ENCODE data around the gene ICAM1.
"Not testable (repeated sequence)": the region's sequence is repeated elsewhere in the genome, so short reads cannot be mapped to it uniquely, and the experiment has no call there.

The ICAM1 gene

DNA sequence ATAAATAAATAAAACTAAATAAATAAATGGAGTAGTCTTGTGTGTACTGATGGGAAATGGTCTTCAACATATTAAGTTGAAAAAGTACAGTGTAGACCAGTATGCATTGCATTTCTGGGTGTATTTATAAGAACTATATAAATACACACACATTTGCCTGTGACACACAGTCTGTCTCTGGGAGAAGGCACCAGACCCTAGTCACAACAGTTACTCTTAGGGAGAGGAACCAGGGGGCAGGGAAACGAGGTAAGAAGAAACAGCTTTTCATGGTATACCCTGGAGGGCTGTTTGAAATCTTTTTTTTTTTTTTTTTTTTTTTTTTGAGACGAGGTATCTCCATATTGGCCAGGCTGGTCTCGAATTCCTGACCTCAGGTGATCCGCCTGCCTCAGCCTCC, 37.0 kb upstream of the ICAM1 start:
- peaks cover 10% of the 10 kb centered on the region for H3K79me1 ChIP-seq (ENCODE audit: low read length)
- H3K18ac ChIP-seq (ENCODE audit: low read length), result no peak overlapping the region
- no peak overlapping the region for H2AFZ ChIP-seq (ENCODE audit: insufficient read depth, low read length, poor library complexity)
- no peaks in the 10 kb centered on the region for H3K27me3 ChIP-seq (ENCODE audit: insufficient read depth, low read length)
- H3K9ac ChIP-seq (ENCODE audit: low read length), result no peak overlapping the region
- no peak overlapping the region for H4K91ac ChIP-seq (ENCODE audit: low read depth, low read length)
- no peak overlapping the region for H4K8ac ChIP-seq (ENCODE audit: low read depth, low read length)
- peaks cover 11 to 13% of the 10 kb centered on the region in 2 experiments for H3K4me1 ChIP-seq (ENCODE audit: control insufficient read depth in 1 of 2, insufficient read depth in 2 of 2, low read length in 2 of 2)
- no peak overlapping the region for H3K4ac ChIP-seq (ENCODE audit: low read depth, low read length)
- no CpG with 5 or more reads among the region's 4 CpGs for WGBS (ENCODE audit: extremely low coverage, insufficient coverage, insufficient read length)
- no peak overlapping the region for H3K4me2 ChIP-seq (ENCODE audit: low read length)
- no peak overlapping the region for H2BK120ac ChIP-seq (ENCODE audit: insufficient read depth, low read length, poor library complexity)
- H3K79me2 ChIP-seq (ENCODE audit: control insufficient read depth, insufficient read depth, low read length, poor library complexity), result peaks cover 10% of the 10 kb centered on the region
- no peak overlapping the region for H2BK5ac ChIP-seq (ENCODE audit: low read depth, low read length, poor library complexity)
- no peak overlapping the region for H3K27ac ChIP-seq (ENCODE audit: low read depth, low read length)
- no peak overlapping the region for H3K4me3 ChIP-seq (ENCODE audit: low read depth, low read length)
- no peak for DNase-seq
- H2AK5ac ChIP-seq (ENCODE audit: low read length), result no peak overlapping the region
- no peak overlapping the region for H4K12ac ChIP-seq (ENCODE audit: low read depth, low read length)
- no peak overlapping the region for H2BK12ac ChIP-seq (ENCODE audit: low read length)
- no peak overlapping the region for H3K23ac ChIP-seq (ENCODE audit: low read length)
- no peaks in the 10 kb centered on the region for H3K9me3 ChIP-seq (ENCODE audit: insufficient read depth, low read depth, low read length)
- H3K36me3 ChIP-seq (ENCODE audit: control insufficient read depth in 1 of 2, insufficient read depth in 2 of 2, low read length in 2 of 2), result no peaks in the 10 kb centered on the region
- no peak overlapping the region for H3K14ac ChIP-seq (ENCODE audit: low read length)

DNA sequence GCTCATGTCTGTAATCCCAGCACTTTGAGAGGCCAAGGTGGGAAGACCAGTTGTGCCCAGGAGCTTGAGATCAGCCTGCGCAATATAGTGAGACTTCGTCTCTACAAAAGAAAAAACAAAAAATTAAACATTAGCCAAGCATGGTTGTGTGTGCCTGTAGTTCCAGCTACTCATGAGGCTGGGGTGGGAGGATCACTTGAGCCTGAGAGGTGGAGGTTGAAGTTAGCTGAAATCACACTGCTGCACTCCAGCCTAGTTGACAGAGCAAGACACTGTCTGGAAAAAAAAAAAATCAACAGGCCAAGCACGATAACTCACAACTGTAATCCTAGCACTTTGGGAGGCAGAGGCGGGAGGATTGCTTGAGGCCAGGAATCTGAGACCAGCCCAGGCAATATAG, 35.9 kb upstream of the ICAM1 start:
- Histone ChIP-seq H3K79me2 (ENCODE audit: control insufficient read depth, insufficient read depth, low read length, poor library complexity) (peaks cover 10% of the 10 kb centered on the region), H2BK12ac (ENCODE audit: low read length) (no peak overlapping the region), H3K23ac (ENCODE audit: low read length) (no peak overlapping the region), H4K8ac (ENCODE audit: low read depth, low read length) (no peak overlapping the region), H3K79me1 (ENCODE audit: low read length) (peaks cover 10% of the 10 kb centered on the region), H2AFZ (ENCODE audit: insufficient read depth, low read length, poor library complexity) (no peak overlapping the region), H2AK5ac (ENCODE audit: low read length) (no peak overlapping the region), H3K14ac (ENCODE audit: low read length) (no peak overlapping the region), H4K91ac (ENCODE audit: low read depth, low read length) (no peak overlapping the region), H3K27me3 (ENCODE audit: insufficient read depth, low read length) (no peaks in the 10 kb centered on the region), H3K4me1 (ENCODE audit: control insufficient read depth in 1 of 2, insufficient read depth in 2 of 2, low read length in 2 of 2) (peaks cover 7 to 9% of the 10 kb centered on the region in 2 experiments), H3K9ac (ENCODE audit: low read length) (no peak overlapping the region), H3K18ac (ENCODE audit: low read length) (no peak overlapping the region), H3K27ac (ENCODE audit: low read depth, low read length) (no peak overlapping the region), H2BK5ac (ENCODE audit: low read depth, low read length, poor library complexity) (no peak overlapping the region), H4K12ac (ENCODE audit: low read depth, low read length) (no peak overlapping the region), H3K4me3 (ENCODE audit: low read depth, low read length) (no peak overlapping the region), H3K4me2 (ENCODE audit: low read length) (no peak overlapping the region), H3K9me3 (ENCODE audit: insufficient read depth, low read depth, low read length) (no peaks in the 10 kb centered on the region), H3K36me3 (ENCODE audit: control insufficient read depth in 1 of 2, insufficient read depth in 2 of 2, low read length in 2 of 2) (no peaks in the 10 kb centered on the region), H3K4ac (ENCODE audit: low read depth, low read length) (no peak overlapping the region), H2BK120ac (ENCODE audit: insufficient read depth, low read length, poor library complexity) (no peak overlapping the region)
- DNase-seq, result no peak
- no CpG with 5 or more reads among the region's 4 CpGs for WGBS (ENCODE audit: extremely low coverage, insufficient coverage, insufficient read length)

DNA sequence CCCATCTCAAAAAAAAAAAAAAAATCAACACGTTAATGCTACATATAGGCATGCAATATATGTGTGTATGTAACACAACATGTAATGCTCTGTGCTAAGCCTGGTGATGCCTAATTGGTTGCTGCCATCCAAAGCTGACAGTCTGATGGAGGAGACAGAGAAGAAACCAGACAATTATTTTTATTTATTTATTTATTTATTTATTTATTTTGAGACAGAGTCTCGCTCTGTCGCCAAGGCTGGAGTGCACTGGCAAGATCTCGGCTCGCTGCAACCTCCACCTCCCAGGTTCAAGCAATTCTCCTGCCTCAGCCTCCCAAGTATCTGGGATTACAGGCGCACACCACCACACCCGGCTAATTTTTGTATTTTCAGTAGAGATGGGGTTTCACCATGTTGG, 35.5 kb upstream of the ICAM1 start:
- not testable (repeated sequence) for H3K9ac ChIP-seq (ENCODE audit: low read length); H3K18ac ChIP-seq (ENCODE audit: low read length); H3K4me2 ChIP-seq (ENCODE audit: low read length); DNase-seq; H3K27ac ChIP-seq (ENCODE audit: low read depth, low read length); H4K12ac ChIP-seq (ENCODE audit: low read depth, low read length); H3K27me3 ChIP-seq (ENCODE audit: insufficient read depth, low read length); H3K14ac ChIP-seq (ENCODE audit: low read length); H3K36me3 ChIP-seq (ENCODE audit: control insufficient read depth in 1 of 2, insufficient read depth in 2 of 2, low read length in 2 of 2); H3K23ac ChIP-seq (ENCODE audit: low read length); H3K4ac ChIP-seq (ENCODE audit: low read depth, low read length); H2BK12ac ChIP-seq (ENCODE audit: low read length); H3K4me1 ChIP-seq (ENCODE audit: control insufficient read depth in 1 of 2, insufficient read depth in 2 of 2, low read length in 2 of 2); H3K79me2 ChIP-seq (ENCODE audit: control insufficient read depth, insufficient read depth, low read length, poor library complexity); H3K9me3 ChIP-seq (ENCODE audit: insufficient read depth, low read depth, low read length); H4K8ac ChIP-seq (ENCODE audit: low read depth, low read length); H2AFZ ChIP-seq (ENCODE audit: insufficient read depth, low read length, poor library complexity); H2BK120ac ChIP-seq (ENCODE audit: insufficient read depth, low read length, poor library complexity); H2AK5ac ChIP-seq (ENCODE audit: low read length); H2BK5ac ChIP-seq (ENCODE audit: low read depth, low read length, poor library complexity); H4K91ac ChIP-seq (ENCODE audit: low read depth, low read length); H3K4me3 ChIP-seq (ENCODE audit: low read depth, low read length); H3K79me1 ChIP-seq (ENCODE audit: low read length)
- no CpG with 5 or more reads among the region's 7 CpGs for WGBS (ENCODE audit: extremely low coverage, insufficient coverage, insufficient read length)

- no peaks in the 10 kb centered on the region for H3K27me3 ChIP-seq (ENCODE audit: insufficient read depth, low read length)
- no peaks in the 10 kb centered on the region for H3K79me2 ChIP-seq (ENCODE audit: control insufficient read depth, insufficient read depth, low read length, poor library complexity)
- H3K79me1 ChIP-seq (ENCODE audit: low read length), result no peaks in the 10 kb centered on the region
- no peak overlapping the region for H3K27ac ChIP-seq (ENCODE audit: low read depth, low read length)
- no peak overlapping the region for H4K91ac ChIP-seq (ENCODE audit: low read depth, low read length)
- H3K4ac ChIP-seq (ENCODE audit: low read depth, low read length), result no peak overlapping the region
- no CpG with 5 or more reads among the region's 6 CpGs for WGBS (ENCODE audit: extremely low coverage, insufficient coverage, insufficient read length)
- DNase-seq, result no peak
- no peak overlapping the region for H4K8ac ChIP-seq (ENCODE audit: low read depth, low read length)
- no peak overlapping the region for H4K12ac ChIP-seq (ENCODE audit: low read depth, low read length)
- H2BK12ac ChIP-seq (ENCODE audit: low read length), result no peak overlapping the region
- peaks cover 7 to 8% of the 10 kb centered on the region in 2 experiments for H3K4me1 ChIP-seq (ENCODE audit: control insufficient read depth in 1 of 2, insufficient read depth in 2 of 2, low read length in 2 of 2)
- H2BK120ac ChIP-seq (ENCODE audit: insufficient read depth, low read length, poor library complexity), result no peak overlapping the region
- H3K18ac ChIP-seq (ENCODE audit: low read length), result no peak overlapping the region
- H3K23ac ChIP-seq (ENCODE audit: low read length), result no peak overlapping the region
- H3K4me3 ChIP-seq (ENCODE audit: low read depth, low read length), result no peak overlapping the region
- H3K36me3 ChIP-seq (ENCODE audit: control insufficient read depth in 1 of 2, insufficient read depth in 2 of 2, low read length in 2 of 2), result no peaks in the 10 kb centered on the region
- H3K4me2 ChIP-seq (ENCODE audit: low read length), result no peak overlapping the region
- no peak overlapping the region for H2AK5ac ChIP-seq (ENCODE audit: low read length)
- no peaks in the 10 kb centered on the region for H3K9me3 ChIP-seq (ENCODE audit: insufficient read depth, low read depth, low read length)
- no peak overlapping the region for H3K14ac ChIP-seq (ENCODE audit: low read length)
- no peak overlapping the region for H2BK5ac ChIP-seq (ENCODE audit: low read depth, low read length, poor library complexity)
- no peak overlapping the region for H2AFZ ChIP-seq (ENCODE audit: insufficient read depth, low read length, poor library complexity)
- H3K9ac ChIP-seq (ENCODE audit: low read length), result no peak overlapping the region
These were observed 33.2 kb upstream of the ICAM1 start for GRCh38 chr19:10237702-10238101.

All from trophoblast cell (in vitro differentiated cells and primary cell).